ENCODE results near the gene ZDHHC14. TPM values are rescaled to one million over a fixed set of nuclear protein-coding genes. Genes with fewer than 3 reads are reported as not detected.
A peak's percentile ranks its signal among the peaks of the same experiment; 100 is the strongest.

Gene ZDHHC14
- total RNA-seq, 1 donor from 2014 or later, result 1.8 TPM

GRCh38 chr6:157651731-157652490 is 270.9 kb downstream of the ZDHHC14 start:
- Histone ChIP-seq H3K4me3 (ENCODE audit: low read depth, low read length) (no peak overlapping the region), H3K36me3 (ENCODE audit: control insufficient read depth, insufficient read depth, low read length) (no peaks in the 10 kb centered on the region), H3K27me3 (ENCODE audit: control insufficient read depth, insufficient read depth, low read length) (no peaks in the 10 kb centered on the region)
- FAIRE-seq (no peak), DNase-seq (ENCODE audit: low read depth) (no peak)
- TF ChIP-seq, protein P1, sequence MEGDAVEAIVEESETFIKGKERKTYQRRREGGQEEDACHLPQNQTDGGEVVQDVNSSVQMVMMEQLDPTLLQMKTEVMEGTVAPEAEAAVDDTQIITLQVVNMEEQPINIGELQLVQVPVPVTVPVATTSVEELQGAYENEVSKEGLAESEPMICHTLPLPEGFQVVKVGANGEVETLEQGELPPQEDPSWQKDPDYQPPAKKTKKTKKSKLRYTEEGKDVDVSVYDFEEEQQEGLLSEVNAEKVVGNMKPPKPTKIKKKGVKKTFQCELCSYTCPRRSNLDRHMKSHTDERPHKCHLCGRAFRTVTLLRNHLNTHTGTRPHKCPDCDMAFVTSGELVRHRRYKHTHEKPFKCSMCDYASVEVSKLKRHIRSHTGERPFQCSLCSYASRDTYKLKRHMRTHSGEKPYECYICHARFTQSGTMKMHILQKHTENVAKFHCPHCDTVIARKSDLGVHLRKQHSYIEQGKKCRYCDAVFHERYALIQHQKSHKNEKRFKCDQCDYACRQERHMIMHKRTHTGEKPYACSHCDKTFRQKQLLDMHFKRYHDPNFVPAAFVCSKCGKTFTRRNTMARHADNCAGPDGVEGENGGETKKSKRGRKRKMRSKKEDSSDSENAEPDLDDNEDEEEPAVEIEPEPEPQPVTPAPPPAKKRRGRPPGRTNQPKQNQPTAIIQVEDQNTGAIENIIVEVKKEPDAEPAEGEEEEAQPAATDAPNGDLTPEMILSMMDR (IDR thresholded peaks at IDR 0.05; ENCODE audit: insufficient read depth, low read length, severe bottlenecking), result no peak

DNA sequence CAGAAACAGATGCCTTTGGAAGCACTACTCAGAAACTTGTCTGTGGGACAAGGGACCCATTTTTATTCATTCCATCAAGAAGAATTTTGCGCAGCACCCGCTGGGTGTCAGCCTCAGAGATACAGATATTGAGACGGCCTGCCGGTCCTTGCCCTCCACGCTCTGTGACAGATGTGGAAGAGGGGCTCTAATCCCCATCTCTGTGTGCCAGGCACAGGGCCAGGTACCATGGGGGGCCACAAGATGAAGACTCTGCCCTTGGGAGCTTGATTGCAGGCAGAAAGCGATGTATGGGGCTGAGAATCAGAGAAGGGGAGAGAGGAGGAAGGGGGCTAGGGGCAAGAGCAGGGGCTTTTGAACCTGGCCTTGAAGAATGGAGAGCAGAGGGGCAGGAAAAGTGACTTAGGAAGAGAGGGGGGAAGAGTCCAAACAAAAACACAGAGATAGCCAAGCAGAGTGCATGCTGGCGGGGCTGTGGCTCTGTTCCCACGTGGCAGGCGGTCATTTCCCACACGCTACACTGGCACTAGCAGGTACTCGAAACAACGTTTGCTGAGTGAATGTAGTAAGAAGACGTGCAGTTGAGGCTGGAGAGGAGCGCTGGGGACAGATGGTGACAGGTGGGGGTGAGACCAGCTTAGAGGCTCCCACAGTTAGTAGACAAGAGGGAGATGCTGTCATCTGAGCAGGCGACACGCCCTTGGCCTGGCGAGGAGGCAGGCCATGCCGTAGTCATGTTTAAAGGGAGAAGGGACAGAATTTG is 271.8 kb downstream of the ZDHHC14 start:
- TF ChIP-seq, protein P1 (IDR thresholded peaks at IDR 0.05; ENCODE audit: insufficient read depth, low read length, severe bottlenecking), result no peak
- H3K36me3 ChIP-seq (ENCODE audit: control insufficient read depth, insufficient read depth, low read length), result no peaks in the 10 kb centered on the region
- no peak for FAIRE-seq
- H3K4me3 ChIP-seq (ENCODE audit: low read depth, low read length), result no peak overlapping the region
- no peaks in the 10 kb centered on the region for H3K27me3 ChIP-seq (ENCODE audit: control insufficient read depth, insufficient read depth, low read length)
- no peak for DNase-seq (ENCODE audit: low read depth)

DNA sequence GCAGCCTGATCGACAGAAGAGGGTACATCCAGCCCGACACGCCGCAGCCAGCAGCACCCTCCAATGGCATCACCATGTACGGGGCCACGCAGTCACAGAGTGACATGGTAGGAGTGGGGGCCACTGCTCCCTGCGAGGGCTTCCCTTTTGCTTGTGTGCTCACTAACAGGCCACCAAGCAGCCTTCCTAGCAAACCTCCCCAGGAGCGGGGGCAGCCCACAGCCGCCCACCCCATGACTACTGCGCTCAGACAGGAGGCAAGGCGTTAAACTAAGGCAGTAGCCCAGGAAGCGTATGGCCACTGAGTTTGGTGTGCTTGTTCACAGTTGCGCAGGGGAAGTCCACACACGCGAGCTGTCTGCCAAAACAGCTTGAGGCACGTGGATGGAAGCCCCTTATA is 272.5 kb downstream of the ZDHHC14 start:
- TF ChIP-seq, protein P1 (IDR thresholded peaks at IDR 0.05; ENCODE audit: insufficient read depth, low read length, severe bottlenecking), result no peak
- FAIRE-seq (no peak), DNase-seq (ENCODE audit: low read depth) (no peak)
- H3K4me3 ChIP-seq (ENCODE audit: low read depth, low read length), result no peak overlapping the region
- no peaks in the 10 kb centered on the region for H3K36me3 ChIP-seq (ENCODE audit: control insufficient read depth, insufficient read depth, low read length)
- no peaks in the 10 kb centered on the region for H3K27me3 ChIP-seq (ENCODE audit: control insufficient read depth, insufficient read depth, low read length)

- TF ChIP-seq, protein P1 (IDR thresholded peaks at IDR 0.05; ENCODE audit: insufficient read depth, low read length, severe bottlenecking), result no peak
- FAIRE-seq, result no peak
- DNase-seq (ENCODE audit: low read depth), result no peak
- no peak overlapping the region for H3K4me3 ChIP-seq (ENCODE audit: low read depth, low read length)
- H3K36me3 ChIP-seq (ENCODE audit: control insufficient read depth, insufficient read depth, low read length), result no peaks in the 10 kb centered on the region
- no peaks in the 10 kb centered on the region for H3K27me3 ChIP-seq (ENCODE audit: control insufficient read depth, insufficient read depth, low read length)
These were observed 274.1 kb downstream of the ZDHHC14 start for GRCh38 chr6:157655139-157655538.

DNA sequence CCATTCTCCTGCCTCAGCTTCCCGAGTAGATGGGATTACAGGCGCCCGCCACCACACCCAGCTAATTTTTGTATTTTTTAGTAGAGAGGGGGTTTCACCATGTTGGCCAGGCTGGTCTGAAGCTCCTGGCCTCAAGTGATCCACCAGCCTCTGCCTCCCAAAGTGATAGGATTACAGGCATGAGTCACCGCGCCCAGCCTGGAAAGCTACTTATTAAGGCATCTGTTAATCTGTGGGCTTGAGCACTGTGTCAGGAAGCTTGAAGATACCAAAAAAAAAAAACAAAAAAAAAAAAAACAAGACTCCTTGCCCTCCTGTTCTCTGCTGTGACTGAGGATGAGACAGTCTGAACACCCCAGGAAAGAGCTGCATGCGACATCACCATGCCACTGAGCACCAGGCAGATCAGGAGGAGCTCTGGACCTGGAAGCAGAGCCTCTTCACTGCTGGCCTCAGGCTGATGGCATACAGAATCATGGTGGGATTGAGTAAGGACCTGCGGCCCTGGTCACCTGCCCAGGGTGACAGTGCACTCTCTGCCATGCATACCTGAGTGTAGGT is 275.5 kb downstream of the ZDHHC14 start:
- TF ChIP-seq, protein P1 (IDR thresholded peaks at IDR 0.05; ENCODE audit: insufficient read depth, low read length, severe bottlenecking), result no peak
- FAIRE-seq (no peak), DNase-seq (ENCODE audit: low read depth) (peak; percentile 12)
- no peaks in the 10 kb centered on the region for H3K27me3 ChIP-seq (ENCODE audit: control insufficient read depth, insufficient read depth, low read length)
- no peak overlapping the region for H3K4me3 ChIP-seq (ENCODE audit: low read depth, low read length)
- no peaks in the 10 kb centered on the region for H3K36me3 ChIP-seq (ENCODE audit: control insufficient read depth, insufficient read depth, low read length)

Measured in bronchial epithelial cell (primary cell).